Thyroid gland (tissue), 4 donors: ENCODE results near the gene RNF220.

Experiments
- POLR2A ChIP-seq, 2 donors: fragments of 450-650 bp; IDR thresholded peaks; one replicate each; pipeline ENCODE4 v1.6.1; 2017; ENCODE audit warnings: antibody characterized with exemption in 2 of 2, mild to moderate bottlenecking in 2 of 2, moderate library complexity in 1 of 2
- TF ChIP-seq, protein P1 (sequence below), 6 experiments: fragments of 200-600 bp in 3 of 6; fragments of 450-650 bp in 3 of 6; sonication (generic) in 3 of 6; IDR thresholded peaks; one replicate each; pipeline ENCODE4 v1.5.1; 2016 to 2019; ENCODE audit warnings: antibody characterized with exemption in 6 of 6, mild to moderate bottlenecking in 2 of 6, inconsistent platforms in 1 of 6, moderate library complexity in 1 of 6

DNA sequence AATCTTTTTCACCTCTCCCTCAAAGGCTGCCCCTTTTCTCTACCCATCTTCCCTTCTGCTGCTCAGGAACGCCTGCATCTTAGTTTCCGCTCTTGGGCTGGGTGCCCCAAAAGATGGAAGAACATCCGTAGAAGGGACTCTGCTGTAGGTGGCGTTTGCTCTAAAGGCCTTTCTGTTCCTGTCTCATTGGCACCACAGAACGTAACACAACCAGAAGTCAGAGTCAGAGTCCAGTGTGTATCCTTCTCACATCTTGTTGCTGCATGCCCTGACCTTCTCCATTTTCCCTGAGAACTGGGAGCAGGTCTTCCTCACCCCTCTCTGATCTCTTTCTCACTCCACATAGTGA is 103.3 kb downstream of the RNF220 start:
- TF ChIP-seq, protein P1, sequence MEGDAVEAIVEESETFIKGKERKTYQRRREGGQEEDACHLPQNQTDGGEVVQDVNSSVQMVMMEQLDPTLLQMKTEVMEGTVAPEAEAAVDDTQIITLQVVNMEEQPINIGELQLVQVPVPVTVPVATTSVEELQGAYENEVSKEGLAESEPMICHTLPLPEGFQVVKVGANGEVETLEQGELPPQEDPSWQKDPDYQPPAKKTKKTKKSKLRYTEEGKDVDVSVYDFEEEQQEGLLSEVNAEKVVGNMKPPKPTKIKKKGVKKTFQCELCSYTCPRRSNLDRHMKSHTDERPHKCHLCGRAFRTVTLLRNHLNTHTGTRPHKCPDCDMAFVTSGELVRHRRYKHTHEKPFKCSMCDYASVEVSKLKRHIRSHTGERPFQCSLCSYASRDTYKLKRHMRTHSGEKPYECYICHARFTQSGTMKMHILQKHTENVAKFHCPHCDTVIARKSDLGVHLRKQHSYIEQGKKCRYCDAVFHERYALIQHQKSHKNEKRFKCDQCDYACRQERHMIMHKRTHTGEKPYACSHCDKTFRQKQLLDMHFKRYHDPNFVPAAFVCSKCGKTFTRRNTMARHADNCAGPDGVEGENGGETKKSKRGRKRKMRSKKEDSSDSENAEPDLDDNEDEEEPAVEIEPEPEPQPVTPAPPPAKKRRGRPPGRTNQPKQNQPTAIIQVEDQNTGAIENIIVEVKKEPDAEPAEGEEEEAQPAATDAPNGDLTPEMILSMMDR (IDR thresholded peaks at IDR 0.05), result no peak
- TF ChIP-seq POLR2A (IDR thresholded peaks at IDR 0.05), result no peak
